Transverse colon (tissue), 4 donors: ENCODE data around the gene PPP1R14C. TPM values are rescaled to one million over a fixed set of nuclear protein-coding genes. Genes with fewer than 3 reads are reported as not detected.

Experiments
- DNase-seq: peaks from one replicate; pipeline ENCODE4 v3.0.0-alpha.2; 2019
- H3K27ac ChIP-seq, 4 donors: fragments of 200-600 bp; sonication (generic); 2 replicates each; pipeline ENCODE4 v1.5.1; 2016 to 2018; ENCODE audit warnings: inconsistent platforms in 4 of 4
- H3K27me3 ChIP-seq: fragments of 200-600 bp; sonication (generic); 2 replicates; pipeline ENCODE4 v1.5.1; 2017; ENCODE audit warnings: inconsistent platforms
- H3K36me3 ChIP-seq, 4 donors: fragments of 200-600 bp; sonication (generic); 2 replicates each; pipeline ENCODE4 v1.5.1; 2017 to 2019; ENCODE audit warnings: inconsistent platforms in 4 of 4
- H3K4me1 ChIP-seq, 4 donors: fragments of 200-600 bp; sonication (generic); 2 replicates each; pipeline ENCODE4 v1.5.1; 2017 to 2020; ENCODE audit warnings: inconsistent platforms in 4 of 4
- H3K4me3 ChIP-seq, 4 donors: fragments of 200-600 bp; sonication (generic); 1 replicate in 1 of 4; 2 replicates in 3 of 4; pipeline versions ENCODE4 v1.5.1 to v1.6.1; 2017 to 2019; ENCODE audit warnings: inconsistent platforms in 4 of 4
- H3K9me3 ChIP-seq, 2 donors: fragments of 200-600 bp; sonication (generic); 2 replicates each; pipeline ENCODE4 v1.5.1; 2017 to 2019; ENCODE audit warnings: inconsistent platforms in 2 of 2
- EP300 ChIP-seq: sonication (generic); formaldehyde crosslinking; IDR thresholded peaks from one replicate; pipeline ENCODE4 v1.6.1; 2017; ENCODE audit warnings: antibody characterized with exemption, low read depth
- POLR2A ChIP-seq: fragments of 450-650 bp; IDR thresholded peaks from one replicate; pipeline ENCODE4 v1.6.1; 2016; ENCODE audit warnings: antibody characterized with exemption, mild to moderate bottlenecking, moderate library complexity
- POLR2AphosphoS5 ChIP-seq, 3 donors: sonication (generic); formaldehyde crosslinking; IDR thresholded peaks; one replicate each; pipeline ENCODE4 v1.6.1; 2016; ENCODE audit warnings: antibody characterized with exemption in 3 of 3
- WGBS, 2 donors: methylation state at CpG; one replicate each; pipeline ENCODE4 v1.1.5; 2018; ENCODE audit warnings: low coverage in 1 of 2; 5-methylcytosine and 5-hydroxymethylcytosine counted together
- in situ Hi-C, 4 donors: fragments of 200-750 bp; cut with MboI; loops; one replicate each; pipeline versions ENCODE4 v1.15.0 to v1.15.1; 2017; ENCODE audit warnings: low sequenced_read_pairs in 3 of 4, low pct_ligation_motif_present in 1 of 4, low pct_unique_long_range_greater_than_20kb in 1 of 4
- intact Hi-C: fragments of 100-400 bp; cut with DNase I; formaldehyde crosslinking; loops from one replicate; pipeline ENCODE4 v1.15.1; 2023; ENCODE audit warnings: low total_unique reads
- total RNA-seq, 4 donors: library from RNA; depleted of rRNA; stranded (reverse); fragments of >200 nt; gene quantifications; one replicate each; pipeline ENCODE4 v1.1.0, GENCODE V29; 2016
- TF ChIP-seq, protein P1 (sequence below), 5 experiments: fragments of 200-600 bp in 3 of 5; fragments of 450-650 bp in 2 of 5; sonication (generic) in 3 of 5; IDR thresholded peaks; 1 replicate in 2 of 5; 2 replicates in 3 of 5; pipeline ENCODE4 v1.5.1; 2016 to 2017; ENCODE audit warnings: antibody characterized with exemption in 5 of 5, inconsistent platforms in 3 of 5, mild to moderate bottlenecking in 2 of 5, moderate library complexity in 1 of 5

Gene PPP1R14C
- total RNA-seq, 4 donors from 2014 or later: 1.2 to 64.5 (median 38.8) TPM

- WGBS, 2 donors: 85 to 100% methylated on average over 4 to 15 of the region's 15 CpGs
- no peaks in the 10 kb centered on the region for H3K36me3 ChIP-seq
- H3K27ac ChIP-seq: no peak overlapping the region
- H3K27me3 ChIP-seq: no peaks in the 10 kb centered on the region
- peaks cover 0 to 6% (median 2%) of the 10 kb centered on the region in 4 donors for H3K4me1 ChIP-seq
- TF ChIP-seq, protein P1, sequence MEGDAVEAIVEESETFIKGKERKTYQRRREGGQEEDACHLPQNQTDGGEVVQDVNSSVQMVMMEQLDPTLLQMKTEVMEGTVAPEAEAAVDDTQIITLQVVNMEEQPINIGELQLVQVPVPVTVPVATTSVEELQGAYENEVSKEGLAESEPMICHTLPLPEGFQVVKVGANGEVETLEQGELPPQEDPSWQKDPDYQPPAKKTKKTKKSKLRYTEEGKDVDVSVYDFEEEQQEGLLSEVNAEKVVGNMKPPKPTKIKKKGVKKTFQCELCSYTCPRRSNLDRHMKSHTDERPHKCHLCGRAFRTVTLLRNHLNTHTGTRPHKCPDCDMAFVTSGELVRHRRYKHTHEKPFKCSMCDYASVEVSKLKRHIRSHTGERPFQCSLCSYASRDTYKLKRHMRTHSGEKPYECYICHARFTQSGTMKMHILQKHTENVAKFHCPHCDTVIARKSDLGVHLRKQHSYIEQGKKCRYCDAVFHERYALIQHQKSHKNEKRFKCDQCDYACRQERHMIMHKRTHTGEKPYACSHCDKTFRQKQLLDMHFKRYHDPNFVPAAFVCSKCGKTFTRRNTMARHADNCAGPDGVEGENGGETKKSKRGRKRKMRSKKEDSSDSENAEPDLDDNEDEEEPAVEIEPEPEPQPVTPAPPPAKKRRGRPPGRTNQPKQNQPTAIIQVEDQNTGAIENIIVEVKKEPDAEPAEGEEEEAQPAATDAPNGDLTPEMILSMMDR (IDR thresholded peaks at IDR 0.05): no peak
- no peak for TF ChIP-seq POLR2AphosphoS5 (IDR thresholded peaks at IDR 0.05)
- no peak for TF ChIP-seq POLR2A
- no peak for TF ChIP-seq EP300
- intact Hi-C loops: no loop called here
- no peak overlapping the region for H3K4me3 ChIP-seq
- DNase-seq: no peak
- in situ Hi-C loops: no loop called here
- H3K9me3 ChIP-seq: no peaks in the 10 kb centered on the region
Measured at GRCh38 chr6:150273457-150274309, 130.8 kb downstream of the PPP1R14C start.

DNA sequence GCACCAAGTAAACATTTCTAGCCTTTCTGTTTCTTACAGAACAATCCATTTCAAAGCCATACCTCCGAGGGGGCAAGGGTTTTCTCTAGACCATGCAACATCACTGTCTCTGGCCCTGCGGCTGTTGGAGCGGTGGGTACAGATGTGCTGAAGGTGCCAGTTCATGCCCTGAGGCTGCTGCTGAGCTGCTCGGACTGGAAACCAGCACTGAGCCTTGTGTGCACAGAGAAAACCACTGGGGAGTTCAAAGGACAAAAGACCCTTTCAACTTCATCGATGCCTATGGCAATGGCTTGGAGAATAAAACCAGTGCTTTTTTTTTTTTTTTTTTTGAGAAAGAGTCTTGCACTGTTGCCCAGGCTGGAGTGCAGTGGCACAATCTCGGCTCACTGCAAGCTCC lies 132.6 kb downstream of the PPP1R14C start:
- WGBS, 2 donors: 84 to 100% methylated on average over 1 to 6 of the region's 6 CpGs
- H3K4me1 ChIP-seq: peaks cover 0 to 6% (median 2%) of the 10 kb centered on the region in 4 donors
- intact Hi-C loops: no loop called here
- TF ChIP-seq POLR2AphosphoS5 (IDR thresholded peaks at IDR 0.05): no peak
- TF ChIP-seq, protein P1 (IDR thresholded peaks at IDR 0.05): no peak
- TF ChIP-seq EP300: no peak
- no peak for TF ChIP-seq POLR2A
- no peaks in the 10 kb centered on the region for H3K9me3 ChIP-seq
- H3K27ac ChIP-seq: no peak overlapping the region
- no peak for DNase-seq
- H3K4me3 ChIP-seq: no peak overlapping the region
- in situ Hi-C loops: no loop called here
- H3K36me3 ChIP-seq: no peaks in the 10 kb centered on the region
- H3K27me3 ChIP-seq: no peaks in the 10 kb centered on the region

GRCh38 chr6:150276168-150276936 lies 133.5 kb downstream of the PPP1R14C start:
- Histone ChIP-seq H3K4me3 (no peak overlapping the region), H3K36me3 (no peaks in the 10 kb centered on the region), H3K27me3 (no peaks in the 10 kb centered on the region), H3K27ac (no peak overlapping the region), H3K9me3 (no peaks in the 10 kb centered on the region), H3K4me1 (peaks cover 0 to 6% (median 2%) of the 10 kb centered on the region in 4 donors)
- no peak for DNase-seq
- intact Hi-C loops (no loop called here), in situ Hi-C loops (no loop called here)
- no peak for TF ChIP-seq POLR2AphosphoS5 (IDR thresholded peaks at IDR 0.05)
- TF ChIP-seq, protein P1 (IDR thresholded peaks at IDR 0.05): no peak
- TF ChIP-seq POLR2A: no peak
- TF ChIP-seq EP300: no peak
- WGBS, 2 donors: 62 to 68% methylated on average over 6 to 8 of the region's 8 CpGs

DNA sequence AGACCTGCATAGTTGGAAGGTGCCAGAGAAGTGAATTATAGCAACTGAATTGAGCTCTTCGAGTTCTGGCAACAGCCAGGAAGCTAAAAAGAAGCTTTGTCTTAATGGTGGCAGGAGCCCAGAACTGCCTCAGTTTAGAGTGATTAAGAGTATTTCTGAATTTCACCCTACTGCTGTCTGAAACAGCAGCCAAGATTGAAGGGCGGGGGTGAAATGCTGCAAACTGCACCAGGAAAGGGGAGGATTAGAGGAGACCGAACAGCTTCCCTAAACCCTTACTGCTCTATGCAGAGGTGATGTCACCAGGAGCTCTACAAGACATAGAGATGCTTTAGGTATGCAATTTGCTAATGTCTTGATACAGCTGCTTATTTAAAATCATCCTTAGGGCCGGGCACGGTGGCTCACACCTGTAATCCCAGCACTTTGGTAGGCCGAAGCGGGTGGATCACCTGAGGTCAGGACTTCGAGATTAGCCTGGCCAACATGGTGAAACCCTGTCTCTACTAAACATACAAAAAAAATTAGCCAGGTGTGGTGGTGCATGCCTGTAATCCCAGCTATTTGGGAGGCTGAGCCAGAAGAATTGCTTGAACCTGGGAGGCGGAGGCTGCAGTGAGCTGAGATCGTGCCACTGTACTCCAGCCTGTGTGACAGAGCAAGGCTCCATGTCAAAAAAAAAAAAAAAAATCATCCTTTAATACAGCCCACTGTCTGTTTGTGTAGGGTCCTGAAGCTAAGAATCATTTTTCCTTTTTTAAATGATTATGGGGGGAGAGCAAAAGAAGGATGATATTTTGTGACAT lies 134.3 kb downstream of the PPP1R14C start:
- TF ChIP-seq POLR2AphosphoS5 (IDR thresholded peaks at IDR 0.05) (no peak), EP300 (no peak), POLR2A (no peak)
- TF ChIP-seq, protein P1 (IDR thresholded peaks at IDR 0.05): no peak
- Histone ChIP-seq H3K27me3 (no peaks in the 10 kb centered on the region), H3K36me3 (no peaks in the 10 kb centered on the region), H3K27ac (no peak overlapping the region), H3K9me3 (no peaks in the 10 kb centered on the region), H3K4me1 (peaks cover 0 to 6% (median 2%) of the 10 kb centered on the region in 4 donors), H3K4me3 (no peak overlapping the region)
- no peak for DNase-seq
- WGBS, 2 donors: 77 to 78% methylated on average over 8 to 10 of the region's 10 CpGs
- in situ Hi-C loops (no loop called here), intact Hi-C loops (no loop called here)
